GM18870 (cell line): Measurements from ENCODE around the gene PRKCA.

Source experiments
- ATAC-seq: cut with Tn5 transposase; IDR thresholded peaks from one replicate; pipeline ENCODE4 v1.9.1; 2021; ENCODE audit warnings: moderate library complexity; ENCODE audit not compliant: unreplicated experiment

The PRKCA gene

DNA sequence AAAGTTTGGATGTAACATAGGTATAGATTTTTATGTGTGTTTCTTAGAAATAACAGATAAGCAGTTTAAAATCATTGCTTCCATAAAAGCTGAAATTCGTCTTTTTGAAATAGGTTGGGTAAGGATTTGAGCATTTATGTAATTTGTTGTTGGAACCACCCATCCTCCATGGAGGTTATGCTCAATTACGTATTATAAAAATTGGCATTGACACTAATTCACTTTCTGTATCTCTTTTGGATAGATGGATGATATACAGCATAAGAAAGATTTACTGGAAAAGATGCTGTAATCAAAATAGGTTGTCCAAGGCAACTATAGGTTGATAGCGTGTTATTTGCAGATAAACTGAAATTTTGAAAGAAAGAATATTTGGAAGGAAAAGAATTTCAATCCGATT, 105.5 kb downstream of the PRKCA start:
- no peak for ATAC-seq

DNA sequence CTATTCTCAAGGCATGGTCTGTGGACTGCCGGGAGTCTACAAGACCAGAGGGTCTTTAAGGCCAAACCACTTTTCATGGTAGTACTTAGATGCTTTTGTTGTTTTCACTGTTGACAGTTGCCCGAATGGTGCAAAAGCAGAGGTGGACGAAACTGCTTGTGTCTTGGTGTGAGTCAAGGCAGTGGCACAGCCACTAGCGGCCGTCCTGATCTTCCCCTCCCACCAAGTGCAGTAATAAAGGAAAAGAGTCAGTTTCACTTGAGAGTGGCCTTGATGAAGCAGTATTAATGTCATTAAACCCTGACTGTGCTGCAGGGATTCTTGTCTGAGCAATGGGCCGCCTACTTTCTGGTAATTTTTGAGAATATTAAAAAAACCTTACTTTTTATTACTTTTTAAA, 109.1 kb downstream of the PRKCA start:
- ATAC-seq: no peak

DNA sequence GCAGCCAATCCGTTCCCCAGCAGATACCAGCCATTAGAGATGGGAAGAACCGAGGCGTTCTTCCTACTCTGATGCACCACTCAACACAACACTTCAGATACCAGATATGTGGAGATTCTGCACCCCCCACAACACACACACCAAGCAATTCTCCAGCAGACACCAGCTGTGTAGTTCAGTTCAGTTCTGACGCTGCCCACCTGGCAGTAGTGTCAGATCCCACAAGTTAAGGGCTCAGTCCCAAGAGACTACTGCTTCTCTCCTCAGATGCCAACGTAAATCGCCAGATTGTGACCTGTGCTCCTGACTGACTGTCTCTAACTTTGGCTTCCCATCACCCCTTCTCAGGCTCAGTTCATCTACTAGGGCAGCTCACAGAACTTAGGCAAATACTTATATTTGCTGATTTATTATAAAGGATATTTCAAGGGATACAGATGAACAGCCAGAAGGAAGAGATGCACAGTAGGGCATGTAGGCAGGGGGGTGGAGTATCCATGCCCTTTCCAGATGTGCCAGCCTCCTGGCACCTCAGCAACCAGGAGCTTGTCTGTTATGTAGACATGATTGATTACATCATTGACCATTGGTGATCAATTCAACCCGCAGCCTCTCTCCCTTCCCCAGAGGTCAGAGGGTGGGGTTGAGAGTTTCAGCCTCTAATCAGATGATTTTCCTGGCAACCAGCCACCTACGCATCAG, 110.6 kb downstream of the PRKCA start:
- no peak for ATAC-seq

- no peak for ATAC-seq
Measured at GRCh38 chr17:66413559-66414520, 111.4 kb downstream of the PRKCA start.

GRCh38 chr17:66414561-66415175, 112.3 kb downstream of the PRKCA start:
- ATAC-seq: no peak

GRCh38 chr17:66415366-66416206, 113.2 kb downstream of the PRKCA start:
- no peak for ATAC-seq

DNA sequence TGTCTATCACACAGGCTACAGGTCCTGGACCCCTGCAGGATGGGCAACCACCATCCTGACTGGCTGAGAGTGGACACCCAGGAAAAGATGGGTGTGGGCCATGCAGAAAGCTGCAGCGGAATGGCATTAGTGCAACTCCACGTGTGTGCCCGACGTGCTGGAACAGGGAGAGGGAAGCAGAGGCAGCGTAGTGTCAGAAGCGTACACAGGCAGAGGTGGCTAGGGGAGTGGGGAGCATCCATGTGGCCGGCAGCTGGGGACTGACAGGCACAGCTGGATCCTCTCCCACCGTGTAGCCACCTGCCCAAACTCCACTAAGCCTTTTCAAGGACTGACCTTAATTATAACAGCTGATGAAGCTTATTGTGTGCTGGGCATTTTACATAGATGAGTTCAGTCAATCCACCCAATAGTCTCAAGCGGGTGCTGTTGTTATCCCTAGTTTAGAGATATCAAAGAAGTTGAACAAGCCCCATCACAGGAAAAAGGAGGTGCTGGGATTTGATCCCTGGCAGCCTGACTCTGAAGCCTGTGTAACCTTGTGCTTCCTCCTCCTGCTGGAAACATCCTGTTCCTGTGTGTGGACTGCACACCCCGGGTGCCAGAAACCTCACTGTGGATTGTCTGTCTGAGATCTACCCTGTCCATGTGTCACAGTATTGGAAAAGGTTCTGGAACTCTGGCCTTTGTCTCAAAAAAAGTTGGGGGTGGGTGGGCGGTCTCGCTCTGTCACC, 114.0 kb downstream of the PRKCA start:
- ATAC-seq: no peak

- ATAC-seq: no peak
Measured at GRCh38 chr17:66417300-66417719, 114.9 kb downstream of the PRKCA start.

DNA sequence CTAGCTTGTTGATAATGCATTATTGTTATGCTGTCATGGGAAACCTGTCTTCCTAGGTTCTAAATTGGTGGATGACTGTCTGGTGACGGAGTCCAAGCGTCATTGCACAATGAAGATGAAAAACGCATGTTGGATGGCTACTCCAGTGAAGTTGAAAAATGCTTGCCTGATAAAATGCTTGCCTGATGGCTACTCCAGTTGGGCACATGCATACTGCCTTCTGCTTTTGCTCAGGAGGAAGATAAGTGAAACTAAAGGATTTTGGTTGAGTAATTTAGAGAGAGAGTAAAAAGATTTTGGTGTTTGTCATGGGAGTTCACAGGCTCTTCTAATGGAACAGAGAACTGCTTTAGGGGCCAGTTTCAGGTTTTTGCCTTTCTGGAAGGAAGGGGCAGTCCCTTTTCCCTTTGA, 118.6 kb downstream of the PRKCA start:
- ATAC-seq: no peak

- no peak for ATAC-seq
Measured at GRCh38 chr17:66422186-66422585, 119.8 kb downstream of the PRKCA start.

DNA sequence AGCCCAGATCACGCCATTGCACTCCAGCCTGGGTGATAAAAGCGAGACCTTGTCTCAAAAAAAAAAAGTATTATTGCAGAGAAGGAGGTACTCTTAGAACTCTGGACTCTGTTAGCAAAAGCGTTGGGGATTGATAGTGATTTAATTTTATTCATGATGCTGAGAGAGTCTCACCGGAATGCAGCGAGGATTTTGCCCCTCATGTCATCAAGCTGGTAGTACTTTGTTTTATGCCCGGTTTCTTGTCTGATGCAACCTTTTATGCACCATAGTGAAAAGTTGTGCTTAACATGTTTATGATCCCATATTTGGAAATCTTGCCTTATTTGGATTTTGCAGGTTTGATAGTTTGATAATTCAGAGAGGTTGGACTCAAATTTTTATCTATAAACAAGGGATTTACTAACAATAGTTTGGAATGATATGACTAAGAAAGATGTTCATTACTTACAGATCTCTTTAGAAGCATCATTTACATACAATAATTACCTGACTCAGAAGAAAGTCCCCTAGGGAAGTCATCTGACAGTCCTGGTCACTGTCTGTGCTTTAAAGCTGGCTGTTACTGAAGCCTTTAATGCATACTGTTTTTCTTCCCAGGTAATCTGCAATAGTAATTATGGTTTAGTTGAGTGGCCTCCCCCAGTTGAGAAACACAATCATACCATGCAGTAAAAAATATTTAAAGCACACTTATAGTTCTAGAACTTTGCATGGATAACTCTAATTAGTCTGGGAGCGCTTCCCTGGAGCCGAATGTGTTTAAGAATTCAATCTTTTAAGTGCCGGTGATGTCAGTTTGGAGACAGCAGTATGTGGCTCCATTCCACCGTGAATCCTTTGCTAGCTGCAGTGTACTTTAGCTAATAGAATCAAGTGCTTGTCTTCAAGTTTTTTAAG, 120.9 kb downstream of the PRKCA start:
- ATAC-seq: no peak

- ATAC-seq: no peak
Measured at GRCh38 chr17:66425756-66426396, 123.5 kb downstream of the PRKCA start.

DNA sequence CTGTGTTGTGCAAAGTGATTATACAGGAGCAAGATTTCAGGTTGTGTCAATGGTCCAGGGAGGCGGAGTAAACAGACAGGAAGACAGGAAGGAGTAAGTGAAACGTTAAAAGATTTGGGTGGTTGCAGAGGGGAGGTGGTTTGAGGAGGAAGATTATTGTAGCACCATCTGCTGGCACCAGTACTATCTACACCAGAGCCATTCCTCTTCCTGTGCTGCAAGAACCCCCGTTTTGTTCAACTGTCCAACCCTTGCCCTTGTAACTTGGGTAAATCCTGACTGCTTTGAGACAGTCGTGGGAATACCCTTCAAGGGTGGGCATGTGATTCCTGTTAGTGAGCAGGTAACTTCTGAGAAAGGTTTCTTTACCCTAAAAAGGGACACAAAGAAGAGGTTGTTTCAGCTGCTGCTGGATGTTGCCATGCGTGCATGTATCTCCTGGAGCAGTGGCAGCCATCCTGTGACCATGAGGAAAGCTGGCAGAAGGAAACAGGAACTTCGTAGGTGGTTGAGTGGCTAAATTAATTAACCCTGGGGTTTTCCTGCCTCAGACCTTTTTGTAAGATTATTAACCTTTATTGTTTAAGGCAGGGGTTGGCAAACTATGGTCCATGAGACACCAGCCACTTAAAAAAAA, 124.1 kb downstream of the PRKCA start:
- ATAC-seq: no peak

DNA sequence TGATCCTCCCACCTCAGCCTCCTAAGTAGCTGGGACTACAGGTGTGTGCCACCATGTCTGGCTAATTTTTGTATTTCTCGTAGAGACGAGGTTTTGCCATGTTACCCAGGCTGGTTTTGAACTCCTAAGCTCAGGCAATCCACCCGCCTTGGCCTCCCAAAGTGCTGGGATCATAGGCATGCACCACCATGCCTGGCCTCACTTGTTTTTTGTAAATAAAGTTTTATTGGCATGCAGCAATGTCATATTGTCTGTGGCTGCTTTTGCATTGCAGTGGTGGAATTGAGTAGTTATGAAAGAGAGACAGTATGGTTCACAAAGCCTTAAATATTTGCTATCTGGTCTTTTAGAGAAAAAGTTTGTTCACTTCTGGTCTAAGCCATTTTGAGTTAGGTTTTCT, 124.7 kb downstream of the PRKCA start:
- no peak for ATAC-seq

- no peak for ATAC-seq
Measured at GRCh38 chr17:66429680-66430079, 127.3 kb downstream of the PRKCA start.

DNA sequence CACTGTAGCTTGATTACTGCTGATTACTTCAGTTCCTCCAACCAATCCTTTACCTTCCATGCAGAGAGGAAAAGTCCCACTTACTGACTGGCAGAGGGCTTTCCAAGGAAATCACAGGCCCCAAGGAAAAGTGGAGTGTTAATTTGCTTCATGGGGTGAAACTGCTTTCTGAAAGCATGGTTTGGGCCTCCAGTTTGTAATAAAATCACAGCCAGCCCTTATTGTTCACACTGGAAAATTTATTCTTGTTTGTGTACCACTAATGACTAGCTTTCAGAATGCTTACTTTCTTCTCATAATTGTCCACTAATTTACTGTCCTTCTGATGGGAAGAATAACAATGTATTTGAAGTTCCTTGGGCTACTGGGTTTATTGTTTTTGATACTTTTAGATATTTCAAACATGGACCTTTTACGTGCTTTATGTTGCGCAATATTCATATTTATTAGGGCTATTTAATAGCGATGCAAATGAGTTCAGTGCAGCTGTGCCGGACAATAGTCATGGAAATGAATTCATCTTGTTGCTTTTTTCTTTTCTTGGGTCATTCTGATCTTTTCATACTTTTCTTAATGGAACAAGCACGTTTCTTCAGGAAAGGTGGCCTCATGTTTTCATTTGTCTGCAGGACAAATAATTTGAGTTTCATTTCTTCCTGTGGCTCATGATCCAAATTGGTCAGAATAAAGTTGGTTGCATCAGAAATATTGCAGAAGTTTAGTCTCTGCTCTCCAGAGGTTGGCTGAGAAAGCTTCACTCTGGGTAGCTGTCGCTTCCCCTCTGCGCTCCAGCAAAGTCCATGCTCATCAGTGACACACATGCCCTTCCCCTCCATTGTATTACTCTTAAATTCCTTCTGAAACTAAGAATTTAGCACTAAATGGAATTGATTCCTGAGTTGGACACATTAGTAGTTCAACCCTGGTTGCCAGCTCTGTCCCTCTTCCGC, 128.7 kb downstream of the PRKCA start:
- no peak for ATAC-seq

GRCh38 chr17:66431910-66432309, 129.5 kb downstream of the PRKCA start:
- no peak for ATAC-seq
